Pons (tissue), 1 donor: ENCODE results near the gene CNOT10.
A peak's percentile ranks its signal among the peaks of the same experiment; 100 is the strongest.
"Not testable (repeated sequence)": the region's sequence is repeated elsewhere in the genome, so short reads cannot be mapped to it uniquely, and the experiment has no call there.

Source experiments
- DNase-seq: peaks from one replicate; pipeline ENCODE4 v3.0.0-alpha.2; 2016; ENCODE audit warnings: low spot score

CNOT10 gene

GRCh38 chr3:32684800-32685542 lies at the start of gene CNOT10:
TSS of gene CNOT10 (plus strand) at chr3:32685188. CDS start at chr3:32685461, 273 bp downstream.
- peak; percentile 96 for DNase-seq

- DNase-seq, result no peak
These were observed 44.0 kb upstream of the CNOT10 start for GRCh38 chr3:32640939-32641338.

- no peak for DNase-seq
These were observed 43.6 kb upstream of the CNOT10 start for GRCh38 chr3:32641356-32641755.

GRCh38 chr3:32643354-32643753 lies 41.6 kb upstream of the CNOT10 start:
- no peak for DNase-seq

- no peak for DNase-seq
These were observed 41.2 kb upstream of the CNOT10 start for GRCh38 chr3:32643816-32644215.

- no peak for DNase-seq
These were observed 40.6 kb upstream of the CNOT10 start for GRCh38 chr3:32644380-32644779.

GRCh38 chr3:32646761-32647160 lies 38.2 kb upstream of the CNOT10 start:
- DNase-seq, result no peak

- not testable (repeated sequence) for DNase-seq
These were observed 32.5 kb upstream of the CNOT10 start for GRCh38 chr3:32652337-32653100.

- no peak for DNase-seq
These were observed 29.8 kb upstream of the CNOT10 start for GRCh38 chr3:32655167-32655566.

- DNase-seq, result no peak
These were observed 24.4 kb upstream of the CNOT10 start for GRCh38 chr3:32660634-32661033.

- DNase-seq, result no peak
These were observed 22.3 kb upstream of the CNOT10 start for GRCh38 chr3:32662647-32663046.

- peak; percentile 65 for DNase-seq
These were observed 20.3 kb upstream of the CNOT10 start for GRCh38 chr3:32664630-32665075.

GRCh38 chr3:32667072-32667582 lies 17.9 kb upstream of the CNOT10 start:
- DNase-seq, result no peak

GRCh38 chr3:32669226-32669625 lies 15.8 kb upstream of the CNOT10 start:
- not testable (repeated sequence) for DNase-seq

- DNase-seq, result not testable (repeated sequence)
These were observed 11.3 kb upstream of the CNOT10 start for GRCh38 chr3:32673730-32674129.

- no peak for DNase-seq
These were observed 9.8 kb upstream of the CNOT10 start for GRCh38 chr3:32675164-32675563.

- no peak for DNase-seq
These were observed 9.3 kb upstream of the CNOT10 start for GRCh38 chr3:32675650-32676049.

- no peak for DNase-seq
These were observed 3.2 kb upstream of the CNOT10 start for GRCh38 chr3:32681811-32682210.

GRCh38 chr3:32684029-32684799 lies 774 bp upstream of the CNOT10 start:
- no peak for DNase-seq

GRCh38 chr3:32685543-32686185 lies 676 bp downstream of the CNOT10 start:
- DNase-seq, result no peak

- no peak for DNase-seq
These were observed 1.7 kb downstream of the CNOT10 start for GRCh38 chr3:32686713-32687112.

GRCh38 chr3:32691847-32692246 lies 6.9 kb downstream of the CNOT10 start:
- DNase-seq, result no peak
